Measurements from ENCODE around the gene ITPR1.

DNA sequence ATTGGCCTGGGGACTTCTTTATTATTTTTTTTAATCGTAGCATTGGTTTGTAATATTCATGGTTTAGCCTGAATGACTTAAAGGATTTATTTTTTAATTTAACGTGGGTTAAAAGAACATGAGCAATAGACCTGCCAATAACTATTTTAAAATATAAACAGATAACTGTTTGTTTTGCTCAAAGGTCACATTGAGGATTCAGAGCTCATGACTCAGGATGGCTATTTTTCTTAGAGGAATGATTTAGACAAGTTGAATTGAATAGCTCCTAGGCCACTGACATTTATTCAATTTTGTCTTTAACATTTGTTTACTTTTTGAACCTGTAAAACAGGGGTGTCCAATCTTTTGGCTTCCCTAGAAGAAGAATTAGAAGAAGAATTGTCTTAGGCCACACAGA lies 68.5 kb downstream of the ITPR1 start:
- TF ChIP-seq, protein P1, sequence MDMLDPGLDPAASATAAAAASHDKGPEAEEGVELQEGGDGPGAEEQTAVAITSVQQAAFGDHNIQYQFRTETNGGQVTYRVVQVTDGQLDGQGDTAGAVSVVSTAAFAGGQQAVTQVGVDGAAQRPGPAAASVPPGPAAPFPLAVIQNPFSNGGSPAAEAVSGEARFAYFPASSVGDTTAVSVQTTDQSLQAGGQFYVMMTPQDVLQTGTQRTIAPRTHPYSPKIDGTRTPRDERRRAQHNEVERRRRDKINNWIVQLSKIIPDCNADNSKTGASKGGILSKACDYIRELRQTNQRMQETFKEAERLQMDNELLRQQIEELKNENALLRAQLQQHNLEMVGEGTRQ (IDR thresholded peaks at IDR 0.05; ENCODE audit: borderline replicate concordance, low read depth, low read length): no peak
- TF ChIP-seq, protein P2, sequence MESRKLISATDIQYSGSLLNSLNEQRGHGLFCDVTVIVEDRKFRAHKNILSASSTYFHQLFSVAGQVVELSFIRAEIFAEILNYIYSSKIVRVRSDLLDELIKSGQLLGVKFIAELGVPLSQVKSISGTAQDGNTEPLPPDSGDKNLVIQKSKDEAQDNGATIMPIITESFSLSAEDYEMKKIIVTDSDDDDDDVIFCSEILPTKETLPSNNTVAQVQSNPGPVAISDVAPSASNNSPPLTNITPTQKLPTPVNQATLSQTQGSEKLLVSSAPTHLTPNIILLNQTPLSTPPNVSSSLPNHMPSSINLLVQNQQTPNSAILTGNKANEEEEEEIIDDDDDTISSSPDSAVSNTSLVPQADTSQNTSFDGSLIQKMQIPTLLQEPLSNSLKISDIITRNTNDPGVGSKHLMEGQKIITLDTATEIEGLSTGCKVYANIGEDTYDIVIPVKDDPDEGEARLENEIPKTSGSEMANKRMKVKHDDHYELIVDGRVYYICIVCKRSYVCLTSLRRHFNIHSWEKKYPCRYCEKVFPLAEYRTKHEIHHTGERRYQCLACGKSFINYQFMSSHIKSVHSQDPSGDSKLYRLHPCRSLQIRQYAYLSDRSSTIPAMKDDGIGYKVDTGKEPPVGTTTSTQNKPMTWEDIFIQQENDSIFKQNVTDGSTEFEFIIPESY (IDR thresholded peaks at IDR 0.05; ENCODE audit: borderline replicate concordance, low read depth): no peak
- no peak for TF ChIP-seq FOXM1 (IDR thresholded peaks at IDR 0.05; ENCODE audit: low read depth)
- TF ChIP-seq TAF1 (IDR thresholded peaks at IDR 0.05; ENCODE audit: borderline replicate concordance, low read depth, low read length): no peak
- TF ChIP-seq, protein P3, sequence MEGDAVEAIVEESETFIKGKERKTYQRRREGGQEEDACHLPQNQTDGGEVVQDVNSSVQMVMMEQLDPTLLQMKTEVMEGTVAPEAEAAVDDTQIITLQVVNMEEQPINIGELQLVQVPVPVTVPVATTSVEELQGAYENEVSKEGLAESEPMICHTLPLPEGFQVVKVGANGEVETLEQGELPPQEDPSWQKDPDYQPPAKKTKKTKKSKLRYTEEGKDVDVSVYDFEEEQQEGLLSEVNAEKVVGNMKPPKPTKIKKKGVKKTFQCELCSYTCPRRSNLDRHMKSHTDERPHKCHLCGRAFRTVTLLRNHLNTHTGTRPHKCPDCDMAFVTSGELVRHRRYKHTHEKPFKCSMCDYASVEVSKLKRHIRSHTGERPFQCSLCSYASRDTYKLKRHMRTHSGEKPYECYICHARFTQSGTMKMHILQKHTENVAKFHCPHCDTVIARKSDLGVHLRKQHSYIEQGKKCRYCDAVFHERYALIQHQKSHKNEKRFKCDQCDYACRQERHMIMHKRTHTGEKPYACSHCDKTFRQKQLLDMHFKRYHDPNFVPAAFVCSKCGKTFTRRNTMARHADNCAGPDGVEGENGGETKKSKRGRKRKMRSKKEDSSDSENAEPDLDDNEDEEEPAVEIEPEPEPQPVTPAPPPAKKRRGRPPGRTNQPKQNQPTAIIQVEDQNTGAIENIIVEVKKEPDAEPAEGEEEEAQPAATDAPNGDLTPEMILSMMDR (IDR thresholded peaks at IDR 0.05): no peak
- no peak for TF ChIP-seq SMC3 (IDR thresholded peaks at IDR 0.05; ENCODE audit: low read depth, low read length)
- TF ChIP-seq GATA2 (CRISPR knock-in tag; IDR thresholded peaks at IDR 0.05): no peak

All from SK-N-SH (cell line).